HuH-7.5 (cell line): ENCODE measurements around the gene ABHD15.

Experiments
- DNase-seq: peaks from one replicate; pipeline ENCODE4 v3.0.0; 2011; ENCODE audit warnings: low spot score

The ABHD15 gene

DNA sequence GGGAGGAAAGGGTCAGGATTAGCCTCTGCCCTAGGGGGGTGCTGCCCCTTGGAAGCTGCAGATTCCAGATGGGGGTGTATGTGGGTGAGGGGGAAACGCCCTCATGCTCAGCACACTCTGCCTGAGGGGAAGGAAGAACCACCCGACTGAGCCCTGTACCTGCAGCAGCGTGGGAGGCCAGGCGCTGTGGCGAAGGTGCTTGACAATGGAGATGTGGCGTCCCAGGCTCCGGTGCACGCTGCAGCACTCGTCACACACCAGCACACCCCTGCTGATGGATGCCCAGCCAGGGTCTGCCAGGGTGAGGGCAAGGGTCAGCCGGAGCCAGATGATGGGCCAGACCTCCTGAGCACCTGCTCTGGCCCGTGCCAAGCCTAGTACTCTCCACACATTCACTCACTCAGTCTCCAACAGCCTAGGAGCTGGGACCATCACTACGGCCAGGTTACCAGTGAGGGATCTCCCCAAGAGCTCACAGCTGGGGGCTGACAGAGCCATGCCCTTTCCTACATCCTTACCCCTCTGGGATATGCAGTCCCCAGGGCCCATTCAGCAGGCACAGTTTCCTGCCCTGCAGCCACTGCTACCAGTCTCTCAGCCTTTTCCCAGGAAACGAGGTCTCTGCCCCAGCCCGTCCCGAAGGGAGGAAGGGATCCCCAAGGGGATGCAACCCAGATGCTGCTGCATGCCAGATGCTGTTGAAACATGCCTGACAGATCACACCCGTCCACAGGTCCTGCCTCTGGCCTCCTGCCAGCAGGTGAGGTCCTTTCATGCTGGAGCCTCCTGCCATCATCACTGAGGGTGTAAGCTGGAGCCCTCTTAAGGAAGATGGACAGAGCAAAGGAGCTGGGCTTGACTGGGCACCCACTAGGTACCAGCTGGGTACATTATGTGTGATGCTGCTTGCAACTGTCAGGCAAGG, 16.7 kb upstream of the ABHD15 start:
- no peak for DNase-seq

DNA sequence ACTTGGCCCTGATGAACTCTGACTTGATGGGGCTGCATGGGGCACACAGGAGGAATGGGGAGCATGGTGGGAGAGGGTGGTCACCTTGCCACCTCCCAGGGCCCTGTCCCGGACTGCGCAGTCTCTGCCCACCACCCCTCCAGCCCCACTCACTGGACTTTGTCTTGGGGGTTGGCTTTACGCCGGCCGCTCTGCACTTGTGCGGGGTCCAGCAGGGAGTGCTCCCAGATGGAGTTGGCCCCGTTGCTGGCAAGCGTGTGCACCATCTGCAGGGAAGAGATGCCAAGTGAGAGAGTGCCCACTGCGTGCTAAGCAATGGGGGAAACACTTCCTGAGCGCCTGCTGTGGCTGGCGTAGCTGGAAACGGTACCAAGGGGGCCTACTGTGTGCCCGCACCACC, 15.9 kb upstream of the ABHD15 start:
- DNase-seq, result no peak

DNA sequence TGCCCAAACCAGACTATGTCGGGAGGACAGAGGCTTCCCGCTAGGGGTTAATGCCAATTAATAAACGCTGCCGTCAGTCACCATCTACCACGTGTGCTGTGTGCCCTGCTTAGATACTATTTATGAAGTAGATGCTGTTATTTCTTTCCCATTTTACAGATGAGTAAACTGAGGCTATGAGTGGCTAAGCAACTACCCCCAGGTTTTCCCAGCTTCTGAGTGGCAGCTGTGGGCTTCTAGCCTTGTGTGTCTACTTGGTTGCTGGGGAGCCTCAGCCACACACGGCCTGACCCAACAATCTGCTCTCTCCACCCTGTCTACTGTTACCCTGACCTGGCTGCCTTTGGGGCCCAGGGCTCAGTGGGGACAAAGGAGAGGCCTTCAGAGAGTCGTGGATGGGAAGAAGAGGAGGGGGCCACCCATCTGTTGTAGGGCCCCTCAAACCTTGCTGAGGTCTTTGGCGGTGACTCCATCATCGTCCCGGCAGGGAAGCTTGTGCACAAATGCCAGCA, 15.5 kb upstream of the ABHD15 start:
- no peak for DNase-seq

DNA sequence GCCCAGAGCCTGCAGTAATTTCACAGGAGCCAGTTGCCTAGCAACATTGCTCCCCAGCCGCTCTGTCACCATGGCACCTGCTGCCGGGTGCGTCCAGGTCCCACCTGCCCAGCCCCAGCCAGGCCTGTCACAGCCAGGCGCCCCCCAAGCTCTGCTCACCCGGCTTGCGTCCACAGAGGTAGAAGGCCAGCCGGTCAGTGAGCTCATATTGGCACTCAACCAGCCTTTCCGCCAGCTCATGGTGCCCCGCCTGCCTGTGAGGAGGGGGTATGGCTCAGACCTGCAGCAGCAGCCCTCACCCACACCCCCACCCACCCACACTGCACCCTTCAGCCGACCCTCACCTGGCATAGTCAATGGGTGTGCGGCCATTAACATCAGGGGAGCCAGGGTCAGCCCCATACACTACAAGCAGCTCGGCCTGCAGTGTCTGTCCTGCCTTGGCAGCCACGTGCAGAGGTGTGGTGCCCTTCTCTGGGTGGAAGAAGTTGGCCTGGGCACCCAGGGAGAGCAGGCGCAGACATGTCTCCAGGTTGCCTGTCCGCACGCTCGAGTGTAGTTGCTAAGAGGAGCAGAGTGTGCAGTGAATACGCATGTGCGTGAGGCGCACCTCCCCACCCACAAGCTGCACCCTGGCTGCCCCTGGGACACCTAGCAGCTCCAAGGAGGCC, 14.9 kb upstream of the ABHD15 start:
- no peak for DNase-seq

DNA sequence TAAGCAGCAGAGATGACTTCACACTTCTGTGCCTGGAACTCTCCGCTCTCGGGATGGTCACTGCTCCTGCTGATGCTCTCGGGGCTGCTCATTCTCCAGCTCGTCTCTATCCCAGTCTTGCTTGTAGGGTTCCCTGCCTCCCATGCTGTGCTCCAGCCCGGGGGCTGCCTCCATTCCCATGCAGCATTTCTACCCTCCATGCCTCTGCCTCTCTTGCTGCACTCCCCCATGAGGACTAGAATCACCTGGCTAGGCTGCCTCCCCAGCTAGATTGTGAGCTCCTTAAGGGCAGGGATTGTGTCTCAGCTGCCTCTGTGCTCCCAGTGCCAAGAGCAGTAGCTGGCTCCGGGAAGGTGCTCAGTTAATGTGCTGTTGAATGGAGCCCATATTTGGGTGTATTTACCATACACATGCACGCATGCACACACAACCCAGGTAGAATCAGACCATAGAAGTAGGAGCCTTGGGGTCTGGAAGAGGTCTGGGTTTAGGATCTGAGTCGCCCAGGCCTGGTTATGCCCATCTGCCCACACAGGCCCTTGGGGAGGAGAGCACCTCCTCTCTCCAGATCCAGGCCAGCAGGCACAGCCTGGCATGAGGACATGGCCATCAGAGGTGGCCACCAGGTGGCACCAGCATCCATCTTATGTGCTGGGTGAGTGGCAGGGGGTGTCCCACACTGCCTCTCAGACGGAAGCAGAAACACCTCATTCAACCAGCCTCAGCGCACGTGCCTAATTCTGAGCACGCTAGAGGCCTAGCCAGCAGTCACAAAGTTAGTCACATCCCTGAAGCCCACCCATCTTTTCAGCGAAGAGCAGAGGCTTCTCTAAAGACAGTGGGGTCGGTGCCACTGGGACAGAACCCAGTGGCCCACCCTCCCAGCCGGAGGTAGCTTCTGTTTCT, 13.3 kb upstream of the ABHD15 start:
- peak; percentile 98 for DNase-seq

DNA sequence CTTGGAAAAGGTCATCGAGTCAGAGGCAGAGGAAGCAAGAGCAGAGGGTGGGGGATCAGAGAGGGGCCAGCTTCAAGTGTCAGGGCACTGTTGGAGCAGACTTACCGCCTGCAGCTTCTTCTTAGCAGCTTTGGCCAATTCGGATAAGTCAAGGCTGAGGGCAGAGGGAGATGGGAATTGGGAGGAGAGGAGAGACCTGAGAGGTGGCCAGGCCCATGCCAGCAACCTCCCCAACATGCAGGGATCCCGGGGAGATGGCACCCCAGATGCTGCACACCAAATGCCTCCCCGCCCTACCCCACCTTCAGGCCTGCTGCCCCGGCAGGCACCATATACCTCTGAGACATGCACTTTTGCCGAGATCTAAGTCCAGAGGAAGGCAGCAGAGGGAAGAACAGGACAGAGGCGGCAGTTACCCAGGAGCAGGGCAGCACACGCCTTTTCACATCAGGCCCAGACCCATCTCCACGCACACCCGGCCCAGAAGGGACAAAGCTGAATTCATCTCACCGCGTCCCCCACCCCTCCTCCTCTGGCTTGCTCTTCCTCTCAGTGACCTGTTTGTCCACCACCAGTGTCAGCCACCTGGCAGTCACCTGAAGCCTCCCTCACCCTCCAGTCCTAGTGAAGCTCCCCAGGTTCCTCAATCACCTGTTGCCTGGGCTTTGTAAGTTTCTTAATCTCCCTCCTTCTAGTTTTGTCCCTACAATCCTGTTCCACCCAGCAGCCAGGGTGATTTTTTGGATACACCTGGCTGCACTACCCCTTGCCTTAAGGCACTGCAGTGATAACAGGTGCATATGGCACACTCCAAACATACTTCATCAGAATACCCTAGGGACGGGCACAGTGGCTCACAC, 12.0 kb upstream of the ABHD15 start:
- no peak for DNase-seq

DNA sequence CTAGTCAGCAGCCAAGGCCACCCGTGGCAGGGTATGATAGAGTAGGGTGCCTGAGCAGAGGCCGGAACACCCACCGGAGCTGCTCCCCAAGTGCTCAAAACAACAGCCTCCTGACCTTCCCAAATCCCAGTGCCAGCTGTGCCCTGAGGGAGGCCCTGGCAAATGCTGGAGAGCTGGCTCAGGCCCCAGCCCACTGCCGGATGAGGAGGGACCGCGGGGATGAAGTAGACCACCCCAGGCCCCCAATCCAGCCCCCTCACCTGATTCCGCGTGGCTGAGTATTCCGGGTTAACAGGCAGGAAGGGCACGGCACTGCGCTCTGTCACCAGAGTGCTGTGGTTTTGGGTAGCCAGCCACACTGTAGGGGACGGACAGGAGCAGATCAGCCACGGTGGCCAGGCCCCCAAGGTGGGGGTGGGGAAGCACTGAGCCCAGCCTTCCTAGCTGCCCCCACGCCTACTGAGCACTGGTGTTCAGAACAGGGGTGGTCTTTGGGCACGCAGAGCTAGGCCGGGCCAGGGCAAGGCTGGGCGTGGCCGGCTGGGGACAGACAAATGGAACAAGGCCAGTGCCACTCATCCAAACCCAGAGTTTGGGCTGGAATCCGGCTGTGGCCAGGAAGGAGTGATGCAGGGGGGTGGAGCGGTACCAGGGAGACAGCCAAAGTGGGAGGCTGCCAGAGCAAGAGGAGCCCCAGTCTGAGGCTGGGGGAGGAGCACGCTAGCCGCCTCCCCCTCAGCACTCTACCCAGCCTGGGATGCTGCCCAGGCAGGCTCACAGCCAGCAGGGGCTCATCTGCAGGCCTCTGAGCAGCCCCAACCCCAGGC, 10.8 kb upstream of the ABHD15 start:
- DNase-seq, result no peak

DNA sequence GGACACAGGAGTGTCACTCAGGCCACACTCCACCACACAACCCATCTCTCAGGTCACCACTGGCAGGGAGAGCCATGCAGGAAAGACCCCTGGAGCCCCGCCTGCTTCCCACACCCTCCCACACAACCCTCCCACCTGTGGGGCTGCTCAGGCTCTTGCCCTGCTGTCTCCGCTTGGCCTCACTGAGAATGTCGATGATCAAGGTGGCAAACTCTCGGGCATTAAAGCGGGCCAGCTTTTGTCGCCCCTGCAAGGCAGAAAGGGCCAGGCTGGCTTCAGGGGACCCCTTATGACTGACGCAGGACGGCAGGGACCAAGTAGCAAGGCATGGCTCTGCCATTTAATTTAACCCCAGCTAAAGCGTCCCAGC, 10.1 kb upstream of the ABHD15 start:
- no peak for DNase-seq

DNA sequence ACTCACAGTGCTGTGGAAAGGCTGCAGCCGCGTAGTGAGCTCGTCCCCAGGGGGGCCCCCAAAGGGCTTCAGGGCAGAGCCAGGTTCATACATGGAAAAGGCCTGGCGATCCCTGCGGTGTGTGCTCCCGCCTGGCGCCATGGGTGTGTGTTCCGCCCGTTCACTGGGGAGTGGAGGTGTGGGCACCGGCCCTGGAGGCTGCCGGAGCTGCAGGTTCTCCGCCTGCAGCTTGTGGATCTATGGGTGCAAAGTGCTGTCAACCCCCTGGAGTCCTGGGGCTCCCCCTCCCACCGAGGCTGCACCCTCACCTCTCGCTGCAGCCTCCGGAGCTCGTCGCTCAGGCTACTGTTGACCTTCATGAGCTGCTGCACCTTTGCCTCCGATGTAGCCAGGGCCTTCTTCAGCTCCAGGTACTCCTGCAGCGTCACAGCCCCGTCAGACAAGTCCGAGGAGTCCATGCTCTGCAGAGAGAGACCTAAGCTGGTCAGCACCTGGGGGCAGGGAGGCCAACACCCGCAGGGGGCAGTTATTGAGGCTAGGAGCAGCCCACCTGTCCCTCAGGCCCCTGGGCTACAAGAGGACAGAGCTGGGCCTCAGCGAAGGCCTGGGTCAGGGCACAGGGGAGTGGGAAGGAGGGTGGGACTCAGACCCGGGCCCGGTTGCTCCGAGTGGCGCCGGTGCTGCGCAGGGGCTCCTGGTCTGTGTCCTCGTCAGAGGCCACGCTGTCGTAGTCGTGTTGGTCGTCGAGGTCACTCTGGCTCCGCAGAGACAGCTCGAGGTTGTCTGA, 9.6 kb upstream of the ABHD15 start:
- DNase-seq, result no peak

DNA sequence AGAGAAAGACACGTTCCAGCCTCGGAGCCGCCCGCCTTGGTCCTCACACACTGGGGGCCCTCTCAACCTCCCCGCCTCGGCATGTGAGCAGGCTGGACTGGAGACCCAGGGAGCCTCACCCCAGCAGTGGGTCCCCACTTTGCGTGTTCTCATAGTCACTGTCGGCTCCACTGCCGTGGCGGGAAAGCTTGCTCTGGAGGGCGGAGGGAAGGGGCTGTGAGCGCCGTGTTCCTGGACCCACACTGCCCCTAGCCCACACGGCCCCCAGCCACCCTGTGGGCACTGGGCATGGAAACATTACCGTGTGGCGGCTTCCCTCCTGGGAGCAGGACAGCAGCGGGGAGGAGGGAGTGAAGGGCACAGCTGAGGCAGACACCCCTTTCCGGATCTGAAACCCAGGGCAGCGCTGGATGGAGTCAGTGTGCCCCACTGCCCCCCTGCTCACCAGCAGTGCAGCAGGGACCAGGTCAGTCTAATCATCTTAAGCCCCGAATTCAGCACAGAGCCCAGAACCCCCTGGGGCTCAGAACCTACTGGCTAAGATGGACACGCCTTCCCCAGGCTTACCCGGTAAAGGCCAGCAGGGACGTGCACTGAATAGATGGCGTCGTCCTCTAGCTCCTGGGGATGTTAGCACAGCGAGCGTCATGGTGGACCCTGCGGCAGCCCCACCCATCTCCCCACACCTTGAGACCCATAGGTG, 8.8 kb upstream of the ABHD15 start:
- DNase-seq, result no peak

DNA sequence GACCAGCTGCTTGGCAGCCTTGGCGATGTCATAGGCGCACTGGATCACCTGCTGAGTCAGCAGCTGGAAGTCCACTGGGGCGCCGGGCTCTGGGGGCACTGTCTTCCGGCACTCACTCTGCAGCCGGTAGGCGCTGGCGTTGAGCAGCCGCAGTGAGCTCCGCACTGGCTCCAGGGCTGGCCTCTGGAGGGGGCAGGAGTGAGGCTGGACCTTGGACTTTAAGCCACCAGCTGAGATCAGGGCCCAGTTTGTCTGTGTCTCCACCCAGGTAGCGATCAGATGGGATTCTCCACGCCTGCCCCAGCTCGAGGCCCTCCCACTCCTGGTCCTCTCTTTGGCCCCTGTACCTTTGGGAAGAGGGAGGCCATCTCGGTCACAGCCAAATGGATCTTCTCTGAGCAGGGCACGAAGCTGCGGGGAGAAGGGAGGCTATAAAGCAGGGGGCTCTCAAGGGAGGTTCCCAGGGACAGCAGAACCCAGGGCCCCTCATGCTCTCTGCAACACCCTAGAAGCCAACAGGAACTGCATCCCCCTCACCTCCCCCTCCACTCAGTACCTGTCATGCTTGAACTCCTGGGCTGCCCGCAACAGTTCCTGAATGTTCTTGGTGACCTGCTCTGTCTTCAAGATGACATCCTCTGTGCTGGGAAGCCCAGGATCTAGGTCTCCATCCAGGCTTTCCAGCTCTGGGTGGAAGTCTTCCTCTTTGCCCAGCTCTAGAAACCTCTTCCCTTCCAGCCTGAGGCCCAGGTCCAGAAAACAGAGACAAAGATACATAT, 8.1 kb upstream of the ABHD15 start:
- peak; percentile 96 for DNase-seq

DNA sequence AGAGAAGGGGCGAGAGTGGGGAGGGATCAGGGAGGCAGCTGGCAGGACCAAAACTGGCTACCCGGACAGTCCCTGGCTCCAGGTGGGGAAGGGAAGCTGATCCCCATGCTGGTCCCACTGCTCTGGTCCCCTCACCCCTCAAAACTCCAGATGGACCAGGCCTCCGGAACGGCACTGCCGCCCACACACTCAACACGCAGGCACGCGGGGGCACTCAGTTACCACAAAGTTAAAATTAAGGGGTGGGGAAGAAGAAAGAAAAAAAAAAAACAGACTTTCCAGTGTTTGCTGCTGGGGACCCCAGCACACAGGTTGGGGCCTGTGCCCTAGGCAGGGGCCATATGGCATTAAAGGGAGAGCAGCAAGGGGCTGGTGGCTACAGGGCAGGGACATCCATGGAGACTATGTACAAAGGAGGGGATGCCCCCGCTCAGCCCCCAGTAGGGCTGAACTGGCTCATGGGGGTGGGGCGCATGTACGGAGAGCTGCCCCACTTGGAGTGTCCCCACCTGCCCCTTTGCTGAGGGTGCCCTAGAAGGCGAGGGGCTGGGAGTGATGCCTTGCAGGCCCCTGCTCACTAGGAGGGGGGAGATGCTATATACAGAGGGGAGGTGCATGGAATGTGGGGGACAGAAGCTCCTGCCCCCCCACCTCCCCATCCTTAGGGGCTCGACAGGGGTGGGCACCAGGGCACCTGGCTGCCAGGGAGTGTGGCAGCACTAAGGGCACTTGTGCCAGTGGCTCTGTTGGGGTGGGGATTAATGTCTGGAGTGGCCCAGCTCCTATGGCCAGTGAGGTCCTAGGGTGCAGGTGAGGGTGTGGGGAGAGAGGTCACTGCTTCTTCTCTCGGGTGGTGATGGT, 7.3 kb upstream of the ABHD15 start:
- no peak for DNase-seq

DNA sequence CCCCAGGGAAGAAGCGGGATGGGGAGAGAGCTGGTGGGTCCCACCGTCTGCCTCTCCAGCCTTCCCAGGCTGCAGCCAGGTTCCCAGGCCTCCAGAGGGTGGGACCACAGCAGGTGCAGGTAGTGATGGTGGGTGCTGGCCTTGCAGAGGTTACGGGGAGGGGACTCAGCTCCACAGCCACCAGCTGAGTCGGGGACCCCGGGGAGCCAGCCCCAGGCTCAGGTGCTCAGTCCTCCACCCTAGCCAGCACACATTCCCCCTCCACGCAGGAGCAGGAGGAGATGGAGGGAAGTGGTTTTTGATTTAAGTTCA, 6.7 kb upstream of the ABHD15 start:
- DNase-seq, result no peak

DNA sequence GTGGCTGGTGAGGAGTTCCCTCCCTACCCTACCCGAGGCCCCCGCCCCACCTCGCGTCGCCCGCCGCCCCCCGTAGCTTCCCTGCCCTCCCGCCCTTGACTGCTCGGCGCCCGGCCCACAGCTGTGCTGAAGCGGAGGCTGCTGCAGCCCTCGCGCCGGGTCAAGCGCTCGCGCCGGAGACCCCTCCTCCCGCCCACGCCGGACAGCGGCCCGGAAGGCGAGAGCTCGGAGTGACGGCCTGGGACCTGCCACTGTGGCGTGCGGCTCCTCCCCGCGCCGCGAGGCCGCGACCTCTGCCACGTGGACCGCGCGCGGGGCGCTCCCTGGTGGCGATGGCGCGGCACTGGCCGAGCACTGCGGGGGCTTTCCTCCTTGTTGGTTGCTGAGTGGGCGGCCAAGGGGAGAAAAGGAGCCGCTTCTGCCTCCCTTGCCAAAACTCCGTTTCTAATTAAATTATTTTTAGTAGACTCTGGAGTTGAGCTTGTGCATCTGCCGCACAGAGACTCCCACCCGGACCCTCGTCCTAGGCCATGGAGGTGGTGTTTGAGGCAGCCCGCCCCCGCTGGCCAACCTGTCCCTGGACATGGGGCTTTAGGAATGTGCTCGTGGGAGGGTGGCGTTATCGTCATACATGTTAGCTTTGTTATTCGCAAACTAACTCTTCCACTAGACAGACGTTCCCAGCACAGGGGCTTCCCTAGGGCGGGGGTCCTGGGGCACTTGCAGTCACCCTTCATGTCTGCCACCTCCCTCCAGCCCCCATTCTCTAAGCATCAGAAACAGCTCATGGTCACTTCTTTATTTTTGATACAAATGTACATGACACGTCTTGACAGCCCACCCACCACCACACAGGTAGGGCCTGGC, 6.1 kb upstream of the ABHD15 start:
- peak; percentile 63 for DNase-seq

DNA sequence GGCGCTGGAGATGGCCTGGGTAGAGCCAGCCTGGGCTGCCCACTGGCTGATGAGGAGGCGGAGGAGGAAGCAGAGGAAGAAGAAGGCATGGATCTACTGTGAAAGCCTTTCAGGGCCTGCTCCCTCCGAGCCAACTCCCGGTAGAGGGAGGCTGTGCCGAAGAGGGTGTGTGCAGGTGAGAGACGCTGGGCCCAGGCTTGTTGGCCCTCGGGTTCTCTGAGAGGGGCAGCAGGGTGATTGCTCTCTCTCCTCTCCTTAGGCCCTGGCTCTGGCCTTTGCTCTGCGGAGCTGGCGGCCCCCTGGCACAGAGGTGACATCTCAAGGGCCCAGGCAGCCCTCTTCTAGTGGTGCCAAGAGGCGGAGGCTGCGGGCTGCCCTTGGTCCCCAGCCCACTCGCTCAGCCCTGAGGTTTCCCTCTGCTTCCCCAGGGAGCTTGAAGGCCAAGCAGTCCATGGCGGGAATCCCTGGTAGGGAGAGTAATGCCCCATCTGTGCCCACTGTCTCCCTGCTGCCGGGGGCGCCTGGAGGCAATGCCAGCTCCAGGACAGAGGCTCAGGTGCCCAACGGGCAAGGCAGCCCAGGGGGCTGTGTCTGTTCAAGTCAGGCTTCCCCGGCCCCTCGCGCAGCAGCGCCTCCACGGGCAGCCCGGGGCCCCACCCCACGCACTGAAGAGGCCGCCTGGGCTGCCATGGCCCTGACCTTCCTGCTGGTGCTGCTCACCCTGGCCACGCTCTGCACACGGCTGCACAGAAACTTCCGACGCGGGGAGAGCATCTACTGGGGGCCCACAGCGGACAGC, 5.2 kb upstream of the ABHD15 start:
- no peak for DNase-seq

DNA sequence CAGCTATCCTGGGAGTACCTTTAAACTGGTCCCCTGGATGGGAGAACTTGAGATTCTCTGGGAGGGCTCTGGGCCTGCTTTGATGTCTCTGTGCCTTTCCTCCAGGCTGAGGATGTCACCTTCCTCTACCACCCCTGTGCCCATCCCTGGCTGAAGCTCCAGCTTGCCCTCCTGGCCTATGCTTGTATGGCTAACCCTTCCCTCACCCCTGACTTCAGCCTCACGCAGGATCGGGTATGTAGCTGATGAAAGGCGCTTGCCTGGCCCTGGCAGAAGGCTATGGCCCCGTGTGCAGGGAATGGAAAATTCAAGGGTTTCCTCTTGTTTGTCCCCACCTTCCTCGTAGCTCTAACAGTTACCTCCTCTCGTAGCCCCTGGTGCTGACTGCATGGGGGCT, 4.6 kb upstream of the ABHD15 start:
- DNase-seq, result no peak
